GM21529 (cell line): ENCODE results near the gene CDK8.
"Not testable (repeated sequence)": the region's sequence is repeated elsewhere in the genome, so short reads cannot be mapped to it uniquely, and the experiment has no call there.

Experiments used
- ATAC-seq: cut with Tn5 transposase; IDR thresholded peaks from one replicate; pipeline ENCODE4 v1.9.1; 2021; ENCODE audit not compliant: unreplicated experiment

Gene CDK8

GRCh38 chr13:26252006-26252405 is 1.9 kb upstream of the CDK8 start:
- ATAC-seq: not testable (repeated sequence)

DNA sequence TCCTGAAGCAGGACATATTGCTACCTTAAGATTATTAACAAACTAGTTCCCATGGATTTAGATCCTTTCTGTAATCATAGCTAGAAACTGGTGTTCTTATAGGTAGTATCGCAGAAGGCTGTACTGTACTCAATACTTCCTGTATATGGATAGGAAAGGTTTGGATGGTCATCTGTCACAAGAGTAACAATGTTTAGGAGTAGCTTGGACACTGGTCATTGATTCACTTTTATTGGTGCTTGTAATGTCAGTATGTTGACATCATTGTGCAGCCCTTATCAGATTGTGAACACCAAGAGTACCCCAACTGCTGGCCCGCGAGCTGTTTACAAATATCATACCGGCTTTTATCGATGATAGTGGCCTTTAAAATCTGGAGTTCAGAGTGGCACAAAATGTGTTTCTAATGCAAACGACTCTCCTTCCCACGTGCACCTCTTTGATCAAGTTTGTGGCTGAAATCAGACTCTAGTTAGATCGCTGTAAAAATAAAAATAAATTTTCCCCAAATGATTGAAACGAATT is 605 bp upstream of the CDK8 start:
- ATAC-seq: no peak

DNA sequence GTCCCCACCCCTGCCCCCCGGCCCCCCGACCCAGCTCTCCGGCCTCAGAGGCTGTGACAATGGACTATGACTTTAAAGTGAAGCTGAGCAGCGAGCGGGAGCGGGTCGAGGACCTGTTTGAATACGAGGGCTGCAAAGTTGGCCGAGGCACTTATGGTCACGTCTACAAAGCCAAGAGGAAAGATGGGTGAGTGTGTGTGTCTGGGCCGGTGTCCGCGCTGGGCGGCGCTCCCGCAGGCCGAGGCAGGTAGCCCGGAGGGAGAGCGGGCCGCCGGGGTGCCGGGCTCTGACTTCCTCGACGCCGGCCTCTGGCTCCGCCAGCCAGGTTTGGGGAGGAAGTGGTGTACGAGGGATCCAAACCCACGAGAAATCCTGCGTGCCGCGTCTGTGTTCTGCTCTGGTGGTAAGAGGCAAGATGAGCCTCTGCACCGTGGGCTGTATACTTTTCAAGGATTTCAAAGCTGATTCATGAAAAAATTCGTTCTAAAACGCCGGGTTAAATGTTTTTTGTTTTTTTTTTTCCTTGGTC is 718 bp downstream of the CDK8 start:
- peak; percentile 37 for ATAC-seq

- no peak for ATAC-seq
These were observed 1.2 kb downstream of the CDK8 start for GRCh38 chr13:26255115-26255514.

GRCh38 chr13:26255691-26256277 is 1.9 kb downstream of the CDK8 start:
- no peak for ATAC-seq

- no peak for ATAC-seq
These were observed 3.1 kb downstream of the CDK8 start for GRCh38 chr13:26257049-26257448.

GRCh38 chr13:26259634-26260033 is 5.7 kb downstream of the CDK8 start:
- ATAC-seq: no peak

GRCh38 chr13:26262156-26262555 is 8.2 kb downstream of the CDK8 start:
- ATAC-seq: no peak

DNA sequence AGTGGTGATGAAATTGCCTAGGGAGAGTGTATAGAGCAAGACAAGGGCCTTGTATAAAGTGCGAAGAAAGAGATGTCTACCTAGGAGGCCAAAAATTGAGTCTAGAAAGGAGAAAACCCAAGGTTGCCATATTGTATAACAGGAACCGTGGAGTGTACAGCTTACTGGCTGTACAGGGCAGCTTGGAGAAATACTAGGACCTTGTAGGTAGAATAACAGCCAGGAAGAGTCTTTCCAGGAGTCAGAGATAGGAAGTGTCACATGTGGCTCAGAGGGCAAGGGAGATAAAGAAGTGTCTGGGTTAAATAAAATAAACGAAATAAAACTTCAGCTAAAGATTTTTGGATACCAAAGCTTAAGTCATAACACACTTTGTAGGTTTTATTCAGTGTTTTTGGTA is 12.4 kb downstream of the CDK8 start:
- ATAC-seq: no peak

DNA sequence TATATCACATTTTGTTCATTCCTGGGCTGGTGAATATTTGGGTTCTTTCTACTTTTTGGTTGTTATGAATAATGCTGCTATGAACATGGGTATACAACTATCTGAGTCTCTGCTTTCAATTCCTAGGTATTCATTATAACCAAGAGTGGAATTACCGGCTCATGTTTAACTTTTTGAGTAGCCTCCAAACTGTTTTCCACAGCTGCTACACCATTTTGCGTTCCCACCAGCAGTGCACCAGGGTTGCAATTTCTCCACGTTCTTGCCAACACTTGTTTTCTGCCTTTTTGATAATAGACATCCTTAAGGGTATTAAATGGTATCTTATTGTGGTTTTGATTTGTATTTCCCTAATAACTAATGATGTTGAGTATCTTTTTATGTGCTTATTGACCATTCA is 16.8 kb downstream of the CDK8 start:
- no peak for ATAC-seq

DNA sequence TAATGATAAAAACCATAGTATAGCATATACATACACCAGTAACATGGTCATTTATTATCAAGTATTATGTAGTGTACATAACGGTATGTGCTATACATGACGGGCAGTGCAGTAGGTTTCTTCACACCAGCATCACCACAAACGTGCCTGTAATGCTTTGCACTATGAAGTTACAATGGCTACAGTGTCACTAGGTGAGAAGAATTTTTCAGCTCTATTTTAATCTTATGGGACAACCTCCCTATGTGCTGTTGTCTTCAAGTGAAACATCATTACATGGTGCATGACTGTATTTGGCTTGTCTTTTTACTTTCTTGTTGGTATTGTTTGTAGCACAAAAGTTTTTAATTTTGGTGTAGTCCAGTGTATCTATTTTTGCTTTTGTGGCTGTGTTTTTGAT is 18.7 kb downstream of the CDK8 start:
- ATAC-seq: no peak

DNA sequence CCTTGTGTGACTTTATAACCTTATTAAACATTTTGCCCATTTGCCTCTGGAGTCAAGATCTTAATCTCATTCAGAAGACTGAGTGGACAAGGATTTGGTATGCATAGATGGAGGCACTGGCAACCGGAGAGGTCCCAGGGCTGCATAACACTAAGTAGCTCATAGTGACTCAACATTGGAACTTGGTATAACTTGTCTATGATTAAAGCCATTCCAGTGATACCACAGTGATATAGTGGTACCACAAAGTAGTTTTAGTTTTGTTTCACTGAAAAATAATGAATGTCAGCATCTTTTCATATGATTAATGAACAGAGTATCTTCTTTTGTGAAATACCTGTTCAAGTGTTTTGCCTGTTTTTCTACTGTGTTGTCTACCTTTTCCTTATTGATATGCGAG is 26.4 kb downstream of the CDK8 start:
- no peak for ATAC-seq

DNA sequence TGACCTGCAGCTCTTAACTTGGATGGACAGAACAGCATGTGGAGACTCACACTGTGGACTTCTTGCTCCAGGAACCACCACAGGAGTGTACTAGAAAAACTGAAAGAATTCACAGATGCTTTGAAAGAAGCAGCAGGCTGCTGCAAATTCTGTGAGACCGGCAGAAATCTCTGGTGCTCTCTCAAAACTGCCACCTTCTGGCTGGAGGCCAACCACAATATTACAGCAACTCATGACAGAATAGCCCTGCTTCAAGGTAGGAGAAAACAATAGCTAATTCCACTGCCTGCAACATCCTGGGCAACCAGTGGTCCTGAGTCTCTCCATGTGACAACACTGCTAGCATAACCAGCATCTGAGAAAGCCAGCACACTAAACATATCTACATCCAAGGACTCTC is 26.9 kb downstream of the CDK8 start:
- ATAC-seq: no peak

GRCh38 chr13:26285911-26286310 is 32.0 kb downstream of the CDK8 start:
- ATAC-seq: not testable (repeated sequence)

GRCh38 chr13:26288838-26289237 is 34.9 kb downstream of the CDK8 start:
- ATAC-seq: not testable (repeated sequence)

GRCh38 chr13:26295812-26296211 is 41.9 kb downstream of the CDK8 start:
- no peak for ATAC-seq

- ATAC-seq: no peak
These were observed 45.3 kb downstream of the CDK8 start for GRCh38 chr13:26299168-26299750.

- ATAC-seq: no peak
These were observed 46.2 kb downstream of the CDK8 start for GRCh38 chr13:26300140-26300539.

GRCh38 chr13:26305676-26306075 is 51.7 kb downstream of the CDK8 start:
- ATAC-seq: no peak

DNA sequence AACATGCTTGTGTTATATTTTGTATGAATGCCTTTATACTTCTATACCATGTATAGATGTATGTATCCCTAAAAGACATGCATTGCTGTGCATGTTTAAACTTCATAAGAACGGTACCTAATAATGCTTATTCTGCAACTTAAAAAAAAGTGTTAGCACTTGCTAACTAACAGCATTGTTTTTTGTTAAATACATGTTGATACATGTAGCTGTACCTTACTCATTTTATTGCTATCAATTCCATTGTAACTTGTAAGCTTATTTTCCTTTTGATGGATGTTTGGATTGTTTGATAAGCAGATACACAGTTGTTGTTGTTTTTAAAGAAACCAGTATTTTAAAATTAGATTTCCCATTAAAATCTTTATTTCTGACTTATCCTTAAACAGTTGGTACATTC is 53.8 kb downstream of the CDK8 start:
- no peak for ATAC-seq

GRCh38 chr13:26308250-26308649 is 54.3 kb downstream of the CDK8 start:
- ATAC-seq: no peak

- no peak for ATAC-seq
These were observed 54.9 kb downstream of the CDK8 start for GRCh38 chr13:26308836-26309235.

DNA sequence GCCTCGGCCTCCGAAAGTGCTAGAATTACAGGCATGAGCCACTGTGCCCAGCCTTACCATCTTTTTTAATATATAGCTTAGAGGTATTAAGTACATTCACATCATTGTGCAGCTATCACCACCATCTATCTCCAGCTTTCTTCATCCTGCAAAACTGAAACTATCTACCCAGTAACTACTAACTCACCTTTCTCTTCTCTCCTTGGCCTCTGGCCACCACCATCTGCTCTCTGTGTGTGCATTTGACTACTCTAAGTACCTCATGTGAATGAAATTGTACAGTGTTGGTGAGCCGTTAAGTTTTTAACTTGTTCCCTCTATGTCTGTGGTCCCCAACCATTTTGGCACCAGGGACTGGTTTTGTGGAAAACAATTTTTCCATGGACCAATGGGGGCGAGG is 56.1 kb downstream of the CDK8 start:
- no peak for ATAC-seq
